NCI-H345 treated with DMSO at 0.1 percent for 48 hours (cell line): Measurements from ENCODE around the gene GLE1.
"Not testable (repeated sequence)": the region's sequence is repeated elsewhere in the genome, so short reads cannot be mapped to it uniquely, and the experiment has no call there.

Experiments
- DNase-seq: peaks from one replicate; lab custom pipeline; 2025; ENCODE audit not compliant: unreplicated experiment; lab: John Stamatoyannopoulos, UW

The GLE1 gene

DNA sequence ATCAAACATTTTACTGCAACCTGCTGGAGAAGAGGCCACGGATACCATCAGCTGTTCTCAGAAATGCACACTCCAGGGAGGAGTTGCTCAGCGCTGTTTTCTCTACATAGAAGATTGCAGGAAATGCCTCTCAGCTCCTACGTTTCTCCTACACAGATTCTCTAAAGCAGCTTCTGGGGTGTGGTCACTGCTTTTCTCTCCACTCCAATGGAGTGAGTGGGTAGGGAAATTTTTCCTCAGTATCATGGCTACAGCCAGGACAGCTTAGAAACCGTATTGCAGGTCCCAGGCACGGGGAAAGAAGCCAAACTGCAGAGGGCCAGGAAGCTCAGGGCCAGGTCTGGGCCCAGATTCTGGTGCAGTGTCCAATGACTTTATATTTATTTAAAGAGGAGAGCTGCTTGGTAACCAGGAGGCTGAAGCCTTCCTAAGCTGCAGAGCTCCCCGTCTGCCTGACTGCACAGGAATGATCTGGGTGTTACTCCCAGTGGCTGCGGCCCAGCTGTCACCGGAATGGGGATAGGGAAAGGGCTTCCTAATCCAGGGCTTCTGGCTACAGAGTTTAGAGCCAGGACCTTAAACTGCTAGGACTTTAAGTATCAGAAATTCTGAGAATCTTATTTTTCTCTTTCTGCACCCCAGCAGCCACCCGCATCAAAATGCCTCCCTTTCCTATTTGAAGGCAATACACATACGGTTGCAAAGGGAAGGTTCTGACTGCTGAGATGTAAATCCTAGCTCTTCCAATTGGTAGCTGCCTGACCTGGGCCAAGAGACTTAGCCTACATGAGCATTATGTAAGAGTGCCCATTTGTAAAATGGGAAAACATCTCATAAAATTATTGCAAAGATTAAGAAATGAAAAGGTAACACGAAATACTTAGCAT lies 46.5 kb downstream of the GLE1 start:
- DNase-seq: no peak

GRCh38 chr9:128551657-128552152 lies 47.2 kb downstream of the GLE1 start:
- DNase-seq: no peak

GRCh38 chr9:128552153-128552743 lies 47.7 kb downstream of the GLE1 start, which contains the start of gene SPTAN1:
SPTAN1 (plus strand) TSS chr9:128552587; CDS start chr9:128566741, 14,154 bp downstream.
- peak; percentile 83 for DNase-seq

GRCh38 chr9:128552744-128553440 lies 48.4 kb downstream of the GLE1 start:
- peak; percentile 30 for DNase-seq

- DNase-seq: no peak
Measured at GRCh38 chr9:128553728-128554127, 49.2 kb downstream of the GLE1 start.

- DNase-seq: no peak
Measured at GRCh38 chr9:128554155-128554862, 49.8 kb downstream of the GLE1 start.

DNA sequence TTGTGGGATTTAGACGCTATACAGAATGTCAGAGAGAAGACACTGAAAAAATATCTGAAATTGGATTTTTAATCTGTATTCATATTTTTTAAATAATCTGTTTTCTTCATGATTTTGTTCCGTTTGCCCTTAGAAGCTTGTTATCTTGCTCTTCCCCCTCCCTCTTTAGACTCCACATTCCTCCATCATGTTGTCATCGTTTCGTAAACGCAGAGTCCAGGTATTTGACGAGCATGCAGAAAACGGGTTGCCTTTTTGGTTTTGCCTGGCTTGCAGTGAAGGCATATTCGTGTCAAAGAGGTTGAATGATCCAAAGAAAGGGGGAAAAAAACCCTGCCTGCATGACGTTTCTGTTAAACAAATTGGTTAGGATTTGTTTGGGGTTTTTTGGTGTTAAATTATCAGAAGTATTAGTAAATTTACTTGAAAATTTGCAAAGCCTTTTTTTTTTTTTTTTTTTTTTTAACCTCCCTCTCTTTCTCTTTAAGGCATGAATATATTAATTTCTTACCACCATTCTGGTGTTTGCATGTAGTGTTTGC lies 50.7 kb downstream of the GLE1 start:
- no peak for DNase-seq

GRCh38 chr9:128556276-128556675 lies 51.8 kb downstream of the GLE1 start:
- DNase-seq: no peak

GRCh38 chr9:128556926-128557634 lies 52.6 kb downstream of the GLE1 start:
- no peak for DNase-seq

GRCh38 chr9:128558431-128559310 lies 54.2 kb downstream of the GLE1 start:
- peak; percentile 70 for DNase-seq

- DNase-seq: no peak
Measured at GRCh38 chr9:128565578-128565977, 61.1 kb downstream of the GLE1 start.

DNA sequence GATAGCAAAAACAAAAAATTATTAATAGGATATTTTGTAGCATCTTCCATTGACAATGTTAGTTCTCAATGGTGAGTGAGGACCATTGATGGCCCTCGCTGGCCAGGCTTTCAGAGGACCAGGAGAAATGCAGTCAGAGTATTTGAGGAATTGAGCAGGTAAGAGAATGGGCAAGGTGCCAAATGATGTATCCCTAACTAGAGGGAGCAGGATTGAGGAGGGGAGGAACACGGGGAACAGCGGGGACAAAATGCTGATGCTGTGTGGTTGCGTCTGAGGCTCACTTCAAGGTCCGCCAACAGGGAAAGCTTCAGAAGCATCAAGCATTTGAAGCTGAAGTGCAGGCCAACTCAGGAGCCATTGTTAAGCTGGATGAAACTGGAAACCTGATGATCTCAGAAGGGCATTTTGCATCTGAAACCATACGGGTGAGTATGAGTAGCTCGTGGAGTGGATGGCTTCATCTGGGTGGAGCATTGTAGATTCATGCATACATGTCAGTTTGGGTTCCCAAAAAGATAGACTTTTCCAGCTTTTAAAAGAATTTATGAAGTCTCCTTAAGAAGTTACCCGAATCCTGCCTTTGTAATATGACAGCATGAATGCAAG lies 64.1 kb downstream of the GLE1 start:
- no peak for DNase-seq

- no peak for DNase-seq
Measured at GRCh38 chr9:128575469-128575868, 71.0 kb downstream of the GLE1 start.

DNA sequence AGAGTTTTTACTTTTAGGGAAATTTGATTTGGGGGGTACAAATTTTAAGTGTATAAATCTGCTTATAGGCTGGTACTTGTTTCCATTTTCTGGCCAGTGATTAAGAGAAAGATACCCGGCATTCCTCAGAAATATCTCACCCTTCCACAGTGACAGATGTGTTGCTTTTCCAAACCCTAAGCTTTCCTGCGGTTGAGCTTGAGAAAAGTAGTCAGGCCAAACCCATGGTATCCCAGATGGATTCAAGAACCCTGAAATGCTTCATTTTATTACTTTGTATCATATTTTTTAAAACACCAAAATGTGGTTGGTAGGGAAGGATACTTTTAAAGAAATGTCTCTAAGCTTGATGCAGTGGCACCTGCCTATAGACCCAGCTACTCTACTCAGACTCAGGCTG lies 71.4 kb downstream of the GLE1 start:
- no peak for DNase-seq

- no peak for DNase-seq
Measured at GRCh38 chr9:128577206-128577605, 72.7 kb downstream of the GLE1 start.

- no peak for DNase-seq
Measured at GRCh38 chr9:128579194-128579593, 74.7 kb downstream of the GLE1 start.

DNA sequence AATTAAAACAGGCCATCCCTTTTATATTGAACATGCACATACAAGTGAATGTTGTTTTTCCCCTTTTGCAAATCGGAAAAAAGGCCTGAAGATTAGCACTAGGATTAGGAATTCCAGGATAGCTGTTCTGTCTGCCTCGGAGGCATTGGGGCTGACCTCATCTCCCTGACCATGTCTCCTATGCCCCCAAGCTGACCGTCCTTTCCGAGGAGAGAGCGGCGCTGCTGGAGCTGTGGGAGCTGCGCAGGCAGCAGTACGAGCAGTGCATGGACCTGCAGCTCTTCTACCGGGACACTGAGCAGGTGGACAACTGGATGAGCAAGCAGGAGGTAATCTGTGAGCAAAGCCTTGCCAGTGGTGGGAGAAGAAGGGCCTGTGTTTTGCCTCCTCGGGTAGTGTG lies 76.2 kb downstream of the GLE1 start:
- no peak for DNase-seq

DNA sequence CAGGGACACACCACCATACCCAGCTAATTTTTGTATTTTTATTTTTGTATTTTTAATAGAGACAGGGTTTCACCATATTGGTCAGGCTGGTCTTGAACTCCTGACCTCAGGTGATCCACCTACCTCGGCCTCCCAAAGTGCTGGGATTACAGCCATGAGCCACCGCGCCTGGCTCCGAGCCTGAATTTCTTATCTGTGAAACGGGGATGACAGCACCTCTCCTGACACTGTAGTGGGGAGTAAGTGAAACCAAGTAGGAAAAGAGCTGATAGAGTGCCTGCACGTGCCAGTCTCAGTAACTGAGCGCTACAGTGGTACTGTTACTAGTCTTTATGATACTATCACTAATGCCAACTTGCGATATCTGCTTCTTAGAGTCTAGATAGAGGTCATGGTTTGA lies 80.6 kb downstream of the GLE1 start:
- DNase-seq: not testable (repeated sequence)

DNA sequence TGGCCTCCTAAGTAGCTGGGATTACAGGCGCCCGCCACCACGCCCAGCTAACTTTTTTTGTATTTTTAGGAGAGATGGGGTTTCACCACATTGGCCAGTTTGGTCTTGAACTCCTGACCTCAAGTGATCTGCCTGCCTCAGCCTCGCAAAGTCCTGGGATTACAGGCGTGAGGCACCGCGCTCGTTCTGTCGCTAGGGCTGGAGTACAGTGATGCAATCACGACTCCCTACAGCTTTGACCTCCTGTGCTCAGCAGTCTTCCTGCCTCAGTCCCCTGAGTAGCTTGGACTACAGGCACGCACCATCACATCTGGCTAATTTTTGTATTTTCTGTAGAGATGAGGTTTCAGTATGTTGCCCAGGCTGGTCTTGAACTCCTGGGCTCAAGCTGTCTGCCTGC lies 82.4 kb downstream of the GLE1 start:
- DNase-seq: not testable (repeated sequence)
